ENCODE data around the gene TRAM2.

TRAM2 gene

DNA sequence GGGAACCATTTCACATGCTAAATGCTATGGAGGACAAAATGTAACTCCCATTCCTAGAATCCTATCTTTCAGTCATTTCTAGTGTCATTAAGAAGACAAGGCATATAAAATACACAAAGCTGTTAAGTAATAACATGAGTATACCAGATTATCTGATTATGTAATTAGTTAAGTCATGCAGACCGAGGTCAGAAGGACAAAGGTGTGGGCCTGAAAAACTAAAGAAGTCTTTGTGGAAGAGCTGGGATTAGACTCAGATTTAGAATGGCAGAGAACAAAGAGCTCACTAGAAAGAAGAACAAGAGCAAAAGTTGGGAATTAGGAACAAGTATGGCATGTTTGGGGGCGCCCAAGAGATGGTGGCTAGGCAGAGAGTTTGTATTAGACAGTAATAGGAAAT lies 119.8 kb downstream of the TRAM2 start:
- no peak overlapping the region for H3K4me3 ChIP-seq (ENCODE audit: low read depth, low read length)
- TF ChIP-seq, protein P1, sequence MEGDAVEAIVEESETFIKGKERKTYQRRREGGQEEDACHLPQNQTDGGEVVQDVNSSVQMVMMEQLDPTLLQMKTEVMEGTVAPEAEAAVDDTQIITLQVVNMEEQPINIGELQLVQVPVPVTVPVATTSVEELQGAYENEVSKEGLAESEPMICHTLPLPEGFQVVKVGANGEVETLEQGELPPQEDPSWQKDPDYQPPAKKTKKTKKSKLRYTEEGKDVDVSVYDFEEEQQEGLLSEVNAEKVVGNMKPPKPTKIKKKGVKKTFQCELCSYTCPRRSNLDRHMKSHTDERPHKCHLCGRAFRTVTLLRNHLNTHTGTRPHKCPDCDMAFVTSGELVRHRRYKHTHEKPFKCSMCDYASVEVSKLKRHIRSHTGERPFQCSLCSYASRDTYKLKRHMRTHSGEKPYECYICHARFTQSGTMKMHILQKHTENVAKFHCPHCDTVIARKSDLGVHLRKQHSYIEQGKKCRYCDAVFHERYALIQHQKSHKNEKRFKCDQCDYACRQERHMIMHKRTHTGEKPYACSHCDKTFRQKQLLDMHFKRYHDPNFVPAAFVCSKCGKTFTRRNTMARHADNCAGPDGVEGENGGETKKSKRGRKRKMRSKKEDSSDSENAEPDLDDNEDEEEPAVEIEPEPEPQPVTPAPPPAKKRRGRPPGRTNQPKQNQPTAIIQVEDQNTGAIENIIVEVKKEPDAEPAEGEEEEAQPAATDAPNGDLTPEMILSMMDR (IDR thresholded peaks at IDR 0.05; ENCODE audit: low read depth, low read length) = no peak

DNA sequence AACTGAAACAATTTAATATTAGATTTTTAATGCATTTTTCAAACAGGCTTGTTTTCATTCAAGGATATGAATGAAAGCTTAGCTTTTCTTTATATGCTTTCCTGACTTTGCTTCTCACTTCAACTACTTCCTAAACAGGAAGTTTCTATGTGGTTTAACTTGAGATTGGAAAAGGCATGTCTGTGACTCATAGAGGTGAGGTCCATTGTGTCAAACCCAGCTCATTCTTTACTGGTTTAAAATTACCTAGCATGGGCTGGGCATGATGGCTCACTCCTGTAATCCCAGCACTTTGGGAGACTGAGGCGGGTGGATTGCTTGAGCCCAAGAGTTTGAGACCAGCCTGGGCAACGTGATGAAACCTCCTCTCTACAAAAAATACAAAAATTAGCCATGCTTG lies 122.3 kb downstream of the TRAM2 start:
- no peak overlapping the region for H3K4me3 ChIP-seq (ENCODE audit: low read depth, low read length)
- TF ChIP-seq, protein P1 (IDR thresholded peaks at IDR 0.05; ENCODE audit: low read depth, low read length) = no peak

All from WI38 (cell line).